Transverse colon (tissue), 4 donors: ENCODE data around the gene TSPAN17. TPM values are rescaled to one million over a fixed set of nuclear protein-coding genes. Genes with fewer than 3 reads are reported as not detected.
A peak's percentile ranks its signal among the peaks of the same experiment; 100 is the strongest.

ENCODE experiments used
- DNase-seq: peaks from one replicate; pipeline ENCODE4 v3.0.0-alpha.2; 2019
- H3K27ac ChIP-seq, 4 donors: fragments of 200-600 bp; sonication (generic); 2 replicates each; pipeline ENCODE4 v1.5.1; 2016 to 2018; ENCODE audit warnings: inconsistent platforms in 4 of 4
- H3K27me3 ChIP-seq: fragments of 200-600 bp; sonication (generic); 2 replicates; pipeline ENCODE4 v1.5.1; 2017; ENCODE audit warnings: inconsistent platforms
- H3K36me3 ChIP-seq, 4 donors: fragments of 200-600 bp; sonication (generic); 2 replicates each; pipeline ENCODE4 v1.5.1; 2017 to 2019; ENCODE audit warnings: inconsistent platforms in 4 of 4
- H3K4me1 ChIP-seq, 4 donors: fragments of 200-600 bp; sonication (generic); 2 replicates each; pipeline ENCODE4 v1.5.1; 2017 to 2020; ENCODE audit warnings: inconsistent platforms in 4 of 4
- H3K4me3 ChIP-seq, 4 donors: fragments of 200-600 bp; sonication (generic); 1 replicate in 1 of 4; 2 replicates in 3 of 4; pipeline versions ENCODE4 v1.5.1 to v1.6.1; 2017 to 2019; ENCODE audit warnings: inconsistent platforms in 4 of 4
- H3K9me3 ChIP-seq, 2 donors: fragments of 200-600 bp; sonication (generic); 2 replicates each; pipeline ENCODE4 v1.5.1; 2017 to 2019; ENCODE audit warnings: inconsistent platforms in 2 of 2
- EP300 ChIP-seq: sonication (generic); formaldehyde crosslinking; IDR thresholded peaks from one replicate; pipeline ENCODE4 v1.6.1; 2017; ENCODE audit warnings: antibody characterized with exemption, low read depth
- POLR2A ChIP-seq: fragments of 450-650 bp; IDR thresholded peaks from one replicate; pipeline ENCODE4 v1.6.1; 2016; ENCODE audit warnings: antibody characterized with exemption, mild to moderate bottlenecking, moderate library complexity
- POLR2AphosphoS5 ChIP-seq, 3 donors: sonication (generic); formaldehyde crosslinking; IDR thresholded peaks; one replicate each; pipeline ENCODE4 v1.6.1; 2016; ENCODE audit warnings: antibody characterized with exemption in 3 of 3
- WGBS, 2 donors: methylation state at CpG; one replicate each; pipeline ENCODE4 v1.1.5; 2018; ENCODE audit warnings: low coverage in 1 of 2; 5-methylcytosine and 5-hydroxymethylcytosine counted together
- in situ Hi-C, 4 donors: fragments of 200-750 bp; cut with MboI; loops; one replicate each; pipeline versions ENCODE4 v1.15.0 to v1.15.1; 2017; ENCODE audit warnings: low sequenced_read_pairs in 3 of 4, low pct_ligation_motif_present in 1 of 4, low pct_unique_long_range_greater_than_20kb in 1 of 4
- intact Hi-C: fragments of 100-400 bp; cut with DNase I; formaldehyde crosslinking; loops from one replicate; pipeline ENCODE4 v1.15.1; 2023; ENCODE audit warnings: low total_unique reads
- total RNA-seq, 4 donors: library from RNA; depleted of rRNA; stranded (reverse); fragments of >200 nt; gene quantifications; one replicate each; pipeline ENCODE4 v1.1.0, GENCODE V29; 2016
- TF ChIP-seq, protein P1 (sequence below), 5 experiments: fragments of 200-600 bp in 3 of 5; fragments of 450-650 bp in 2 of 5; sonication (generic) in 3 of 5; IDR thresholded peaks; 1 replicate in 2 of 5; 2 replicates in 3 of 5; pipeline ENCODE4 v1.5.1; 2016 to 2017; ENCODE audit warnings: antibody characterized with exemption in 5 of 5, inconsistent platforms in 3 of 5, mild to moderate bottlenecking in 2 of 5, moderate library complexity in 1 of 5

TSPAN17 gene
- total RNA-seq, 4 donors from 2014 or later, result 27.2 to 227 (median 36.1) TPM

DNA sequence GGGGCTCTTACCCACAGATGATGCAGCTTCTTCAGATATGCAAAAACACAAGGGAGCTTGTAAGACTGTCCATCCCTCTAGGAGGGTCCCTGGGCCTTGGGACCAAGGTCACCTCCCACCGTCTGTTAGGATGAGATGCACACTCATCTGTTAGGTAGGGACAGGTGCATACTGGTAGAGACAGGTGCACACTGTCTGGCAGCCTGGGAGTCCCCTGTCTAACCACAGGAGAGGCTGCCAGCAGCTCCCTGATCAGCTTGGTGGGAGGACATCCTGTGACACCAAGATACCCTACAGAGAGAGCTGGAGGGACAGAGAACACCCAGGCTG, 13.2 kb downstream of the TSPAN17 start:
- Histone ChIP-seq H3K9me3 (no peaks in the 10 kb centered on the region), H3K4me1 (peaks cover 0 to 17% (median 12%) of the 10 kb centered on the region in 4 donors), H3K36me3 (no peaks in the 10 kb centered on the region), H3K27ac (no peak overlapping the region), H3K27me3 (peaks cover 10% of the 10 kb centered on the region), H3K4me3 (no peak overlapping the region)
- intact Hi-C loops (no loop called here), in situ Hi-C loops (loop anchor here (10.0 to 25.0 kb wide), 3 partner anchors 252 to 304 kb away; no protein-coding TSS in a partner anchor)
- WGBS, 2 donors, result 33% methylated on average over 1 of the region's 1 CpG; no CpG with 5 or more reads in 1 of the 2 donors
- no peak for DNase-seq
- TF ChIP-seq, protein P1, sequence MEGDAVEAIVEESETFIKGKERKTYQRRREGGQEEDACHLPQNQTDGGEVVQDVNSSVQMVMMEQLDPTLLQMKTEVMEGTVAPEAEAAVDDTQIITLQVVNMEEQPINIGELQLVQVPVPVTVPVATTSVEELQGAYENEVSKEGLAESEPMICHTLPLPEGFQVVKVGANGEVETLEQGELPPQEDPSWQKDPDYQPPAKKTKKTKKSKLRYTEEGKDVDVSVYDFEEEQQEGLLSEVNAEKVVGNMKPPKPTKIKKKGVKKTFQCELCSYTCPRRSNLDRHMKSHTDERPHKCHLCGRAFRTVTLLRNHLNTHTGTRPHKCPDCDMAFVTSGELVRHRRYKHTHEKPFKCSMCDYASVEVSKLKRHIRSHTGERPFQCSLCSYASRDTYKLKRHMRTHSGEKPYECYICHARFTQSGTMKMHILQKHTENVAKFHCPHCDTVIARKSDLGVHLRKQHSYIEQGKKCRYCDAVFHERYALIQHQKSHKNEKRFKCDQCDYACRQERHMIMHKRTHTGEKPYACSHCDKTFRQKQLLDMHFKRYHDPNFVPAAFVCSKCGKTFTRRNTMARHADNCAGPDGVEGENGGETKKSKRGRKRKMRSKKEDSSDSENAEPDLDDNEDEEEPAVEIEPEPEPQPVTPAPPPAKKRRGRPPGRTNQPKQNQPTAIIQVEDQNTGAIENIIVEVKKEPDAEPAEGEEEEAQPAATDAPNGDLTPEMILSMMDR (IDR thresholded peaks at IDR 0.05), result no peak
- no peak for TF ChIP-seq EP300
- TF ChIP-seq POLR2A, result no peak
- TF ChIP-seq POLR2AphosphoS5 (IDR thresholded peaks at IDR 0.05), result no peak

DNA sequence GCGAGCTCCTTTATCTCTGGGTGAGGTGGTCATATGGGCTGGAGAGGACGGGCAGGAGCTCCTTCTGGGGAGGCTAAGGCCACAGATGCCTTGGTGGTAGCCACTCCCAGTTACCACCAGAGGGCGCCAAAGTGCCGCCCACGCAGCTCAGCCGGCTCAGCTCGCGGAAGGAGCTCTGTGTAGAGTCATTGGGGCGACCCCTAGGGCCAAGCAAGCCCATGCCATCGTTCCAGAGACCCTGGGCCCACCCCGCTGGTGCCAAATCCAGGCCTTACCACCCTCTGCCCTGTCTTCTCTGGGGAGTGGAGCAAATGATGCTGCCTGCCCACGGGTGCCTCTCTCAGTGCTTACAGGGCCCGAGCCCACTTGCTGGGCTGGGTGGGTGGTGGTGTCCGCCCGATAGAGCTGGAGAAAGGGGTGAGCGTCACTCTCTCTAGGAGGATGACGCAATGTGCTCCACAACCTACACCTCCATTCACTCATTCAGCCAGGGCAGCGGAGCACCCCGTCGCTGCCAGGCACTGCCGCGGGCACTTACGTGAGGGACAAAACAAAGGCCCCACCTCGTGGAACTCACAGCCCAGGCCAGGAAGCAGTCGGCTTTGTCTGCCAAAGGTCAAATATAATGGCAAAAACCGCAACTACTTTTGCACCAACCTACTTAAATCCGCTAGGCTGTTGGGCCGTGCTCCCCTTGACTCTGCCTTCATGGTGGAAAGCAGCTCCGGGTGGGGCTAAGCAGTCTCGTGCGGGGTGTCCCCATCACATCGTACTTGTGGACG, 13.8 kb downstream of the TSPAN17 start:
- intact Hi-C loops, result no loop called here
- TF ChIP-seq EP300, result no peak
- TF ChIP-seq, protein P1 (IDR thresholded peaks at IDR 0.05), result peak; percentile 86 to 99 (median 97)
- H3K4me3 ChIP-seq, result no peak overlapping the region
- H3K36me3 ChIP-seq, result no peaks in the 10 kb centered on the region
- H3K27ac ChIP-seq, result no peak overlapping the region
- DNase-seq, result peak; percentile 74
- peaks cover 10% of the 10 kb centered on the region for H3K27me3 ChIP-seq
- H3K9me3 ChIP-seq, result no peaks in the 10 kb centered on the region
- WGBS, 2 donors, result 59 to 70% methylated on average over 4 to 29 of the region's 33 CpGs
- in situ Hi-C loops, result loop anchor here (10.0 to 25.0 kb wide), 3 partner anchors 251 to 304 kb away; no protein-coding TSS in a partner anchor
- H3K4me1 ChIP-seq, result peaks cover 0 to 17% (median 12%) of the 10 kb centered on the region in 4 donors

DNA sequence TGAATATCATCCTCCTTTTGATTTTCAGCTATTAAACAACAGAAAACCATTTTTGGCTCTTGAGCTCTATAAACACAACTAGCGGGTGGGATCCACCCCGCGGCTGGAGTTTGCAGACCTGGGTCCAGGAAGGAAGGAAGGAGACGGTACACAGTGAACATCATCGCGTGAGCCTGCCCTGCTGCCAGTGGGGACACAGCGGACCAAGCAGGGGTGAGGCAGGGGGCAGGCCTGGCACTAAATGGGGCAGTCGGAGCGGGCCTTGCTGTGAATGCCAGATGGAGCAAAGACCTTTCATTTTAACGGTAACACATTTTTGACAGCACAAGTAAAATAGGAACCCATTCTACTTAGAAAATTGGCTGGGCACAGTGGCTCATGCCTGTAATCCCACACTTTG, 14.4 kb downstream of the TSPAN17 start:
- Histone ChIP-seq H3K27me3 (peaks cover 10% of the 10 kb centered on the region), H3K27ac (no peak overlapping the region), H3K36me3 (no peaks in the 10 kb centered on the region), H3K9me3 (no peaks in the 10 kb centered on the region), H3K4me1 (peaks cover 0 to 17% (median 12%) of the 10 kb centered on the region in 4 donors), H3K4me3 (no peak overlapping the region)
- 75 to 78% methylated on average over 7 to 10 of the region's 10 CpGs for WGBS, 2 donors
- no peak for DNase-seq
- TF ChIP-seq POLR2A (no peak), POLR2AphosphoS5 (IDR thresholded peaks at IDR 0.05) (no peak), EP300 (no peak)
- TF ChIP-seq, protein P1 (IDR thresholded peaks at IDR 0.05), result no peak
- intact Hi-C loops, result no loop called here
- in situ Hi-C loops, result loop anchor here (10.0 to 25.0 kb wide), 3 partner anchors 251 to 303 kb away; no protein-coding TSS in a partner anchor

DNA sequence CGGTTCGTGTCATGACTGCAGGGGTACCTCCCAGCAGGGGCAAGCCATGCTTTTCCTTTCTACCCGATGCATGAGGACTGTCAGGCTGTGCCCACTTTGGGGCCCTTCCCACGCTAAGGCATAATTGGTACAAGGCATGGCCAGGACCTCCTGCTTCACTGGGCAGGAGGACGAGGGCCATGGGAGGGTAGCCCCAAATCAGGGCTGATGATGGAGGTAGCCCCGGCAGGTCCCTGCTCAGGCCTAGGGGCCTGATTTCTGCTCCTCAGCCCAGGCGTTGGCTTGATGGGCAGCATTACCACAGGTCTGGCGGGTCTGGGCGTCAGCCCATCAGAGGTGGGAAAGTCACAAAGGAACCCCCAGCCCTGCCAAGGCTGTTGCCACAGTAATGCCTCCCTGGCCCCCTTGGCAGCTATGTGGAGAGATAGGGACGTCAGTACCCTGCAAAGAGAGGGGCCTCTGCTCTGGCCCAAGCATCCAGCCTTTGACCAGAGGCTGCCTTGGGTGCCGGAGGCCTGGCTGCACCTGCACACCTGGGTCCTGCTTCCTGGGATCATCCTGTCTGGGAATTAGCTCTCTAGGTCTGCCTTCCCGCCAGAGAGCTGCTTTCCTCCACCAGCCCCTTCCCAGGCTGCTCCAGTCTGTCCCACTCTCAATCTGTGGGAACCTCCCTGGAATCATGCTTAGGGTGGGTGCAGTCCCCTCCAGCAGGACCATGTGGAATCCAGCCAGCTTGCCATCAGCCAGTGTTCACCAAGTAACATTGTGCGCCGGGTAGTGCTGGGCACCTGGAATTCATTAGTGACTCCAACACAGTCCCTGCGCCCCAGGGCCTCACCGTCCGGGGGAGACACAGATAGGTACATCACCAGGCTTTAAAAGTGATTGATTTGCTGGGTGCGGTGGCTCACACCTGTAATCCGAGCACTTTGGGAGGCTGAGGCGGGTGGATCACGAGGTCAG, 15.4 kb downstream of the TSPAN17 start:
- Histone ChIP-seq H3K9me3 (no peaks in the 10 kb centered on the region), H3K4me1 (peaks cover 0 to 17% (median 12%) of the 10 kb centered on the region in 4 donors), H3K36me3 (no peaks in the 10 kb centered on the region), H3K27me3 (peaks cover 10% of the 10 kb centered on the region), H3K4me3 (no peak overlapping the region), H3K27ac (no peak overlapping the region)
- no peak for DNase-seq
- WGBS, 2 donors, result 80 to 85% methylated on average over 3 to 19 of the region's 21 CpGs
- in situ Hi-C loops, result loop anchor here (10.0 to 25.0 kb wide), 3 partner anchors 250 to 302 kb away; no protein-coding TSS in a partner anchor
- TF ChIP-seq, protein P1 (IDR thresholded peaks at IDR 0.05), result no peak
- TF ChIP-seq EP300 (no peak), POLR2AphosphoS5 (IDR thresholded peaks at IDR 0.05) (no peak)
- intact Hi-C loops, result no loop called here
